Measurements from ENCODE around the gene NUDT12.
A peak's percentile ranks its signal among the peaks of the same experiment; 100 is the strongest.

Gene NUDT12

DNA sequence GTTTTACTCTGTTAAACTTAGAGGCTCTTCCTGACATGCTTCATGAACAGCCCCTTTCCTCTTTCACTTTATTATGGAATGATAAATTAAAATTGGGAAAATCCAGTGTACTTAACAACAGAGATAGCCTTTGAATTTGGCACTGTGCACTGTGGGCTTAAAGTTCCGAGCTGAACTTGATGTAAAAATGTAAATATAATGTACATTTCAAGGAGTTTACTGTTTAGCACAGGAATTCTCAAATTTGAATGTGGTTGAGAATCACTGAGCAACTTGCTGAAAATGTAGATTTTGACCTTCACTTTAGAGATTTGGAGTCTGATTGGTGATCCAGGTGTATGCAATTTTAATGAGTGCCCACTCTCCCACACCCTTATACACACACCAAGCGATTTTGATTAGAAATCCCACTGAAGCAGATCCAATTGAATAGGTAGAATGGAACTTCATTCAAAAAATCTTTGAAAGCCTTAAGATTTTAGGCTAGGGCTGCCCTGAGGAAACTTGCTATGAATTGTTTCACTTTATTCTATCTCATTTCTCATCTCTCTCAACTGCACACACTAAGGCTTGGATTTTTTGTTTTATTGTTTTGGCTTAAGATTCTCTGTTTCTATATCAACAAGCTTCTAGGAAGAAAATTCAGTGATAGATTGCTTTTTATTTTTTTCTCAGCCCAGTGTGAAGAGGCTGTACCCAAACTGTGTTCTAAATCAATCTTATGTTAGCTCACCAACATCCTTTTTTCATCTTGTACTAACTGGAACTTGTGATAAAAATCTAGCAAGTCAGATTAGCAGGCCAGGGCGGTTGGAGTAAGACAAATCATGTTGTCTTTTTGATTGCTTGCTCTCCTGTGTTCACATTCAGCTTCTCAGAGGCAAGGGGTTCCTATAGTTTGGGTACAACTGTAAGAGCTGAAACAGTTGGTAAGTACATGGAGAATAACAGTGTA lies 22.9 kb downstream of the NUDT12 start (continued):
- TF ChIP-seq, protein P1, sequence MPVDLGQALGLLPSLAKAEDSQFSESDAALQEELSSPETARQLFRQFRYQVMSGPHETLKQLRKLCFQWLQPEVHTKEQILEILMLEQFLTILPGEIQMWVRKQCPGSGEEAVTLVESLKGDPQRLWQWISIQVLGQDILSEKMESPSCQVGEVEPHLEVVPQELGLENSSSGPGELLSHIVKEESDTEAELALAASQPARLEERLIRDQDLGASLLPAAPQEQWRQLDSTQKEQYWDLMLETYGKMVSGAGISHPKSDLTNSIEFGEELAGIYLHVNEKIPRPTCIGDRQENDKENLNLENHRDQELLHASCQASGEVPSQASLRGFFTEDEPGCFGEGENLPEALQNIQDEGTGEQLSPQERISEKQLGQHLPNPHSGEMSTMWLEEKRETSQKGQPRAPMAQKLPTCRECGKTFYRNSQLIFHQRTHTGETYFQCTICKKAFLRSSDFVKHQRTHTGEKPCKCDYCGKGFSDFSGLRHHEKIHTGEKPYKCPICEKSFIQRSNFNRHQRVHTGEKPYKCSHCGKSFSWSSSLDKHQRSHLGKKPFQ (tag by site-specific recombination; IDR thresholded peaks at IDR 0.05): no peak

DNA sequence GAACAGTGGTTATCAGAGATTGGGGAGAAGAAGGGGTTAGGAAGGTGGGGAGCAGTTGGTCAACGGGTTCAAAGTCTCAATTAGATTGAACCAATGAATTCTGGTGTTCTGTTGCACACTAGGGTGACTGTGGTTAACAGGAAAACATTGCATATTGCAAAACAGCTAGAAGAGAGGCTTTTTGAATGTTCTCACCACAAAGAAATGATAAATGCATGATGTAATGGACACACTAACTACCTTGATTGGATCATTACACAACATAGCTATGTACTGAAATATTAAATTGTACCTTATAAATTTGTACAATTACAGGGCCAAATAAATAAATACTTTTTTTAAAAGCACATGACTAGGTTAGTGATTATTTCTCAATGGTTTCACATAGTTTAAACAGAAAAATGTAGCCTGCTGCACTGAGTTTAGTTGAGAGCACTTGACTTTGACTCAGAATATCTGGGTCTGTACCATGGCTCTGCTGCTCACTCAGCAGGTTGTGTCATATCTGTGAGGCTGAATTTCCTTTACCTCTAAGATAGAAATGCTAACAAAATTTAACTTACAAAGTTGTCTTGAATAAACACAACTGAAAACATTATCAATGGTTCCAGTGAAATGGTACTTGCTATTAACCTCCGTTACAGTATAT lies 30.4 kb downstream of the NUDT12 start:
- H3K9me3 ChIP-seq (ENCODE audit: control insufficient read depth, insufficient read depth, low read depth, low read length): no peaks in the 10 kb centered on the region
- ChIA-PET CTCF (interaction anchor here (0.6 kb wide), 1 partner anchor 80 kb away, joined by 3 read pairs; no protein-coding TSS in a partner anchor), POLR2A (no interaction called here)
- no peak for TF ChIP-seq ZBTB7A (tag by site-specific recombination; IDR thresholded peaks at IDR 0.05; ENCODE audit: low read depth)
- no peak for TF ChIP-seq ZNF654 (tag by site-specific recombination; IDR thresholded peaks at IDR 0.05; ENCODE audit: low read depth)
- TF ChIP-seq, protein P2, sequence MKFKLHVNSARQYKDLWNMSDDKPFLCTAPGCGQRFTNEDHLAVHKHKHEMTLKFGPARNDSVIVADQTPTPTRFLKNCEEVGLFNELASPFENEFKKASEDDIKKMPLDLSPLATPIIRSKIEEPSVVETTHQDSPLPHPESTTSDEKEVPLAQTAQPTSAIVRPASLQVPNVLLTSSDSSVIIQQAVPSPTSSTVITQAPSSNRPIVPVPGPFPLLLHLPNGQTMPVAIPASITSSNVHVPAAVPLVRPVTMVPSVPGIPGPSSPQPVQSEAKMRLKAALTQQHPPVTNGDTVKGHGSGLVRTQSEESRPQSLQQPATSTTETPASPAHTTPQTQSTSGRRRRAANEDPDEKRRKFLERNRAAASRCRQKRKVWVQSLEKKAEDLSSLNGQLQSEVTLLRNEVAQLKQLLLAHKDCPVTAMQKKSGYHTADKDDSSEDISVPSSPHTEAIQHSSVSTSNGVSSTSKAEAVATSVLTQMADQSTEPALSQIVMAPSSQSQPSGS (tag by site-specific recombination; IDR thresholded peaks at IDR 0.05; ENCODE audit: low read depth): peak; percentile 49
- TF ChIP-seq, protein P3, sequence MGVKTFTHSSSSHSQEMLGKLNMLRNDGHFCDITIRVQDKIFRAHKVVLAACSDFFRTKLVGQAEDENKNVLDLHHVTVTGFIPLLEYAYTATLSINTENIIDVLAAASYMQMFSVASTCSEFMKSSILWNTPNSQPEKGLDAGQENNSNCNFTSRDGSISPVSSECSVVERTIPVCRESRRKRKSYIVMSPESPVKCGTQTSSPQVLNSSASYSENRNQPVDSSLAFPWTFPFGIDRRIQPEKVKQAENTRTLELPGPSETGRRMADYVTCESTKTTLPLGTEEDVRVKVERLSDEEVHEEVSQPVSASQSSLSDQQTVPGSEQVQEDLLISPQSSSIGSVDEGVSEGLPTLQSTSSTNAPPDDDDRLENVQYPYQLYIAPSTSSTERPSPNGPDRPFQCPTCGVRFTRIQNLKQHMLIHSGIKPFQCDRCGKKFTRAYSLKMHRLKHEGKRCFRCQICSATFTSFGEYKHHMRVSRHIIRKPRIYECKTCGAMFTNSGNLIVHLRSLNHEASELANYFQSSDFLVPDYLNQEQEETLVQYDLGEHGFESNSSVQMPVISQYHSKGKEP (tag by site-specific recombination; IDR thresholded peaks at IDR 0.05): no peak
- no peak for TF ChIP-seq ZNF335 (tag by site-specific recombination; conservative IDR thresholded peaks at IDR 0.05)
- TF ChIP-seq ZNF626 (tag by site-specific recombination; IDR thresholded peaks at IDR 0.05): no peak
- no peak for TF ChIP-seq ZNF514 (tag by site-specific recombination; IDR thresholded peaks at IDR 0.05)
- TF ChIP-seq, protein P4, sequence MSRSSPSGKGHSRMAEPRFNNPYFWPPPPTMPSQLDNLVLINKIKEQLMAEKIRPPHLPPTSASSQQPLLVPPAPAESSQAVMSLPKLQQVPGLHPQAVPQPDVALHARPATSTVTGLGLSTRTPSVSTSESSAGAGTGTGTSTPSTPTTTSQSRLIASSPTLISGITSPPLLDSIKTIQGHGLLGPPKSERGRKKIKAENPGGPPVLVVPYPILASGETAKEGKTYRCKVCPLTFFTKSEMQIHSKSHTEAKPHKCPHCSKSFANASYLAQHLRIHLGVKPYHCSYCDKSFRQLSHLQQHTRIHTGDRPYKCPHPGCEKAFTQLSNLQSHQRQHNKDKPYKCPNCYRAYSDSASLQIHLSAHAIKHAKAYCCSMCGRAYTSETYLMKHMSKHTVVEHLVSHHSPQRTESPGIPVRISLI (tag by site-specific recombination; IDR thresholded peaks at IDR 0.05): no peak
- TF ChIP-seq, protein P1 (tag by site-specific recombination; IDR thresholded peaks at IDR 0.05): no peak
- TF ChIP-seq ZNF221 (tag by site-specific recombination; IDR thresholded peaks at IDR 0.05; ENCODE audit: borderline replicate concordance): no peak
- 0 out of 2 replicates have a peak, but pooled peaks have one; percentile 15 for TF ChIP-seq ZNF629 (tag by site-specific recombination; IDR thresholded peaks at IDR 0.05)
- H3K27ac ChIP-seq (ENCODE audit: extremely low read depth, low read depth, low read length): no peak overlapping the region
- no peak overlapping the region for H3K4me3 ChIP-seq (ENCODE audit: low read depth, low read length)
- H3K4me1 ChIP-seq (ENCODE audit: control insufficient read depth, insufficient read depth, low read length): no peaks in the 10 kb centered on the region
- no peaks in the 10 kb centered on the region for H3K36me3 ChIP-seq (ENCODE audit: control insufficient read depth in 2 of 2, insufficient read depth in 1 of 2, low read length in 2 of 2)
